IPS-15b (cell line): Measurements from ENCODE around the gene KLF6.

Source experiments
- H3K27me3 ChIP-seq: one replicate; pipeline ENCODE4 v1.6.1; 2013; ENCODE audit warnings: low read length; ENCODE audit not compliant: control insufficient read depth, insufficient read depth
- H3K36me3 ChIP-seq: one replicate; pipeline ENCODE4 v1.6.1; 2013; ENCODE audit warnings: low read length; ENCODE audit not compliant: control insufficient read depth, insufficient read depth
- H3K4me1 ChIP-seq: one replicate; pipeline ENCODE4 v1.6.1; 2013; ENCODE audit warnings: mild to moderate bottlenecking, low read length; ENCODE audit not compliant: control insufficient read depth, insufficient read depth
- H3K4me3 ChIP-seq: one replicate; pipeline ENCODE4 v1.5.1; 2013; ENCODE audit warnings: low read depth, low read length
- H3K9ac ChIP-seq: one replicate; pipeline ENCODE4 v1.6.1; 2013; ENCODE audit warnings: low read depth, mild to moderate bottlenecking, low read length
- H3K9me3 ChIP-seq: one replicate; pipeline ENCODE4 v1.6.1; 2013; ENCODE audit warnings: mild to moderate bottlenecking, low read length; ENCODE audit not compliant: control insufficient read depth, insufficient read depth

The KLF6 gene

GRCh38 chr10:3825862-3826351 is 40.9 kb upstream of the KLF6 start:
- H3K9me3 ChIP-seq: no peaks in the 10 kb centered on the region
- H3K9ac ChIP-seq: no peak overlapping the region
- no peaks in the 10 kb centered on the region for H3K27me3 ChIP-seq
- no peak overlapping the region for H3K4me3 ChIP-seq
- no peaks in the 10 kb centered on the region for H3K36me3 ChIP-seq
- peaks cover 4% of the 10 kb centered on the region for H3K4me1 ChIP-seq

GRCh38 chr10:3825244-3825643 is 40.2 kb upstream of the KLF6 start:
- no peaks in the 10 kb centered on the region for H3K36me3 ChIP-seq
- no peaks in the 10 kb centered on the region for H3K9me3 ChIP-seq
- H3K4me3 ChIP-seq: no peak overlapping the region
- peaks cover 4% of the 10 kb centered on the region for H3K4me1 ChIP-seq
- no peaks in the 10 kb centered on the region for H3K27me3 ChIP-seq
- H3K9ac ChIP-seq: no peak overlapping the region

GRCh38 chr10:3822541-3823330 is 37.7 kb upstream of the KLF6 start:
- Histone ChIP-seq H3K9ac (no peak overlapping the region), H3K4me1 (no peaks in the 10 kb centered on the region), H3K27me3 (no peaks in the 10 kb centered on the region), H3K4me3 (no peak overlapping the region), H3K36me3 (no peaks in the 10 kb centered on the region), H3K9me3 (no peaks in the 10 kb centered on the region)

GRCh38 chr10:3820255-3820654 is 35.2 kb upstream of the KLF6 start:
- Histone ChIP-seq H3K4me3 (no peak overlapping the region), H3K9ac (no peak overlapping the region), H3K9me3 (no peaks in the 10 kb centered on the region), H3K27me3 (no peaks in the 10 kb centered on the region), H3K4me1 (no peaks in the 10 kb centered on the region), H3K36me3 (no peaks in the 10 kb centered on the region)

- Histone ChIP-seq H3K36me3 (no peaks in the 10 kb centered on the region), H3K27me3 (no peaks in the 10 kb centered on the region), H3K9me3 (no peaks in the 10 kb centered on the region), H3K4me1 (no peaks in the 10 kb centered on the region), H3K4me3 (no peak overlapping the region), H3K9ac (no peak overlapping the region)
These were observed 32.0 kb upstream of the KLF6 start for GRCh38 chr10:3816995-3817394.

- Histone ChIP-seq H3K9me3 (no peaks in the 10 kb centered on the region), H3K36me3 (no peaks in the 10 kb centered on the region), H3K4me1 (no peaks in the 10 kb centered on the region), H3K9ac (no peak overlapping the region), H3K27me3 (no peaks in the 10 kb centered on the region), H3K4me3 (no peak overlapping the region)
These were observed 29.8 kb upstream of the KLF6 start for GRCh38 chr10:3814838-3815220.

GRCh38 chr10:3813986-3814837 is 29.2 kb upstream of the KLF6 start:
- H3K27me3 ChIP-seq: no peaks in the 10 kb centered on the region
- H3K4me1 ChIP-seq: no peaks in the 10 kb centered on the region
- H3K9ac ChIP-seq: no peak overlapping the region
- no peaks in the 10 kb centered on the region for H3K9me3 ChIP-seq
- H3K4me3 ChIP-seq: no peak overlapping the region
- H3K36me3 ChIP-seq: no peaks in the 10 kb centered on the region

- Histone ChIP-seq H3K9ac (no peak overlapping the region), H3K27me3 (no peaks in the 10 kb centered on the region), H3K36me3 (no peaks in the 10 kb centered on the region), H3K4me3 (no peak overlapping the region), H3K9me3 (no peaks in the 10 kb centered on the region), H3K4me1 (no peaks in the 10 kb centered on the region)
These were observed 28.3 kb upstream of the KLF6 start for GRCh38 chr10:3813267-3813666.

- Histone ChIP-seq H3K9me3 (no peaks in the 10 kb centered on the region), H3K36me3 (no peaks in the 10 kb centered on the region), H3K4me3 (no peak overlapping the region), H3K27me3 (no peaks in the 10 kb centered on the region), H3K4me1 (no peaks in the 10 kb centered on the region), H3K9ac (no peak overlapping the region)
These were observed 27.1 kb upstream of the KLF6 start for GRCh38 chr10:3812141-3812540.

GRCh38 chr10:3811291-3811870 is 26.4 kb upstream of the KLF6 start:
- H3K9ac ChIP-seq: no peak overlapping the region
- no peak overlapping the region for H3K4me3 ChIP-seq
- H3K27me3 ChIP-seq: no peaks in the 10 kb centered on the region
- no peaks in the 10 kb centered on the region for H3K4me1 ChIP-seq
- H3K36me3 ChIP-seq: no peaks in the 10 kb centered on the region
- H3K9me3 ChIP-seq: no peaks in the 10 kb centered on the region

GRCh38 chr10:3808689-3809199 is 23.7 kb upstream of the KLF6 start:
- Histone ChIP-seq H3K27me3 (no peaks in the 10 kb centered on the region), H3K4me3 (no peak overlapping the region), H3K9ac (no peak overlapping the region), H3K36me3 (no peaks in the 10 kb centered on the region), H3K4me1 (no peaks in the 10 kb centered on the region), H3K9me3 (no peaks in the 10 kb centered on the region)
